Subcutaneous adipose tissue (tissue), 4 donors: Measurements from ENCODE around the gene PLEKHG4B. TPM values are rescaled to one million over a fixed set of nuclear protein-coding genes. Genes with fewer than 3 reads are reported as not detected.

ENCODE experiments used
- total RNA-seq, 4 donors: library from RNA; depleted of rRNA; stranded (reverse); fragments of >200 nt; gene quantifications; one replicate each; pipeline ENCODE4 v1.1.0, GENCODE V29; 2016
- TF ChIP-seq, protein P1 (sequence below): fragments of 450-650 bp; IDR thresholded peaks from one replicate; pipeline ENCODE4 v1.5.1; 2016; ENCODE audit warnings: low read depth, mild to moderate bottlenecking, control low read depth, antibody characterized with exemption, moderate library complexity

The PLEKHG4B gene
- total RNA-seq, 4 donors from 2014 or later = under 0.01 TPM; not detected in 3

DNA sequence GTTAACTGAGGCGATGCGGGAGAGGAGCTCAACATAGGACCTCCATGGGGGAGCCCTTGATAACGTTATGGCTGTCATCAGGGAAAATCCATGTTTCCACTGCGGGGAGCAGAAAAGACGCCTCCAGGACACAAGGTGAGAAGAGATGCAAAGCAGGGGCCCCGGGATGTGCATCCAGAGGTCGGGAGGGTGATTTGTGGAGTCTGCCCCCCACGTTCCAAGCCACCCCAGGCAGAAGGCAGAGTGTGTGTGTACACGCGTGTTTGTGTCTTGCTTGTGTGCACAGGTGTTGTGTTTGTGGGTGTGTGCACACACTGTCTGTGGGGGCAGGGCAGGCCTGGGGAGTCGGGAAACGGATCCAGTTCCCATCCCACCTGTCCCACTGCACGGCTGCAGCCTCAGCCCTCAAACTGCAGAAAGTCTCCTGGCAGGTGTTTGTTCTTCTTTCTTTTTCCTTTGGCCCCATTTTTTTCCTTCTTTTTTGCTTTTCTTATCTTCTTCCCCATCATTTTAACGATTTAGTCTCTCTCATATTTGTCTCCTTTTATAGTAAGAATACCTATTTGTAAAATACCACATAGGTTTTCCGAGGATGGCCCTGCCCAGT lies 17.4 kb upstream of the PLEKHG4B start:
- TF ChIP-seq, protein P1, sequence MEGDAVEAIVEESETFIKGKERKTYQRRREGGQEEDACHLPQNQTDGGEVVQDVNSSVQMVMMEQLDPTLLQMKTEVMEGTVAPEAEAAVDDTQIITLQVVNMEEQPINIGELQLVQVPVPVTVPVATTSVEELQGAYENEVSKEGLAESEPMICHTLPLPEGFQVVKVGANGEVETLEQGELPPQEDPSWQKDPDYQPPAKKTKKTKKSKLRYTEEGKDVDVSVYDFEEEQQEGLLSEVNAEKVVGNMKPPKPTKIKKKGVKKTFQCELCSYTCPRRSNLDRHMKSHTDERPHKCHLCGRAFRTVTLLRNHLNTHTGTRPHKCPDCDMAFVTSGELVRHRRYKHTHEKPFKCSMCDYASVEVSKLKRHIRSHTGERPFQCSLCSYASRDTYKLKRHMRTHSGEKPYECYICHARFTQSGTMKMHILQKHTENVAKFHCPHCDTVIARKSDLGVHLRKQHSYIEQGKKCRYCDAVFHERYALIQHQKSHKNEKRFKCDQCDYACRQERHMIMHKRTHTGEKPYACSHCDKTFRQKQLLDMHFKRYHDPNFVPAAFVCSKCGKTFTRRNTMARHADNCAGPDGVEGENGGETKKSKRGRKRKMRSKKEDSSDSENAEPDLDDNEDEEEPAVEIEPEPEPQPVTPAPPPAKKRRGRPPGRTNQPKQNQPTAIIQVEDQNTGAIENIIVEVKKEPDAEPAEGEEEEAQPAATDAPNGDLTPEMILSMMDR = no peak

DNA sequence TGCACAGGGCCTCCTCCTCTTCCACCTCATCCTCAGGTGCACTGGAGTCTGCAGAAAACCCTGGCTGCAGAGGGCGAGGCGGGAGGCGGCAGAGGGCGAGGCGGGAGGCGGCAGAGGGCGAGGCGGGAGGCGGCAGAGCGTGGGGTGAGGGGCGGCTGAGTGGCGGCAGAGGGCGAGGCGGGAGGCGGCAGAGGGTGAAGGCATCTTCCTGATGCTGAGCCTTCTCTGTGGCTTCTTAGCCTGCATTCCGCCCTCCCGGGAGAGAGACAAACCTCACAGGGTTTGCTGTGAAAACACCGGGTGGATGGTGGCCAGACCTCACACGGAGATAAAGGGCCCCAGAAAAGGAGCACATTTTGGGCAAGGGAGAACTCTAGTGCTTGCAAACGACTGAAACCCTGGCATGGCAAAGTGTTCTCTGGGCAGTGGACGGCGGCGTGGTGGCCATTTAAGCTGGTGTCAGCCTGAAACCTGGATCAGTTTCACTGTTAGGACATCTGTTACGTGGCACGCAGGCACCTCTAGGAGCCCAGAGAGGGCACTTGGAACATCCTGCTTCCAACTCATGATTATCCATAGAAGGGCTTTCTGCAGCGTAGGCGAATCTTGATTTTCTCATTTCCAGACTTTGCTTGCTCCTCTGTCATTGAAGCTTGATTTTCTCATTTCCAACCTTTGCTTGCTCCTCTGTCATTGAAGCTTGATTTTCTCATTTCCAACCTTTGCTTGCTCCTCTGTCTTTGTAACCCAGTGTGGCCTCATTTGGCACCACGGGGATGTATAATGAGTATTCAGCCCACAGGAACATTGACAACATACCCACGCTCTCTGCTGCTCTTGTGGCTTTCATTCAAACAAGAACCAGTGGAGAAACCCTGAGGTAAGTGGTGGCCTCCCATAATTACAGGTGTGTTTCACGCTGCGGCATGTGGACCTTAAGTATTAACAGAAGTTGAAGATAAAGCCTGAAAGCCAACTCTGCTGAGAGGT lies 16.3 kb upstream of the PLEKHG4B start:
- TF ChIP-seq, protein P1 = no peak

DNA sequence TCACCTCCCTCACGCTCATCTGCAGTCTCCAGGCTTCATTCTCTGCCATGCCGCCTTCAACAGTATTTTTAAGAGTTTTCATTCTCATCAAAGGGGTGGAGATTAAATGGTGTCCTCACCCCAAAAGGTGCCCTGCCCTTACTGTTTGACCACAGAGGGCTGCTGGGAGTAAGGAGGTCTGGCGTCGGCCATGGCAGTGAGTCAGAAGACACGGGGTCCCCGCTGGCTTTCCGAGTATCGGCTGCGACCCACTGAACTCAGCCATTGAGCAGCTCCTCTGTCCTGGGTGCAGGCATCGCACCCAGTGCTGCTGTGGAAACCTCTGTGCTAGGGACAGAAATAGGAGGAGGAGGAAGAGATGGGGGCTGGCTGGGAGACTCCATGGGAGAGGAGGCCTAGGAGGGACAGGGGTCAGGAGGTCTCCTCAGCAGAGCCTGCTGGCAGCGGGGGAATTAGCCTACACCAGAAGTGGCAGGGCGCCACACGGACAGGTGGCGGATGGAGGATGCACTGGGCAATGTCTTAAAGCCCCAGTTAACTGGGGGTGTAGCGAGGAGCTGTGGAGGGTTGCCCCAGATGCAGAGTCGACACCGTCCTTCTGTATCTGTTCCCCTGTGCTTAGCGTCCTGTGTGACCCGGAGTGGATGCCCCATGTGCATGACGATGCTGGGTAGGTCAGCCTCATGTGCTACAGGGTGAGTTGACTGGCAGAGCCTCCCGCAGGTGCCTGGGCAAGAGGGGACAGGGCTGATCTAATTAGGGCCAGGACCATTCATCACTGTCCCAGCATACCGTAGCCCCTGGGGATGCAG lies 15.4 kb upstream of the PLEKHG4B start:
- TF ChIP-seq, protein P1 = no peak

DNA sequence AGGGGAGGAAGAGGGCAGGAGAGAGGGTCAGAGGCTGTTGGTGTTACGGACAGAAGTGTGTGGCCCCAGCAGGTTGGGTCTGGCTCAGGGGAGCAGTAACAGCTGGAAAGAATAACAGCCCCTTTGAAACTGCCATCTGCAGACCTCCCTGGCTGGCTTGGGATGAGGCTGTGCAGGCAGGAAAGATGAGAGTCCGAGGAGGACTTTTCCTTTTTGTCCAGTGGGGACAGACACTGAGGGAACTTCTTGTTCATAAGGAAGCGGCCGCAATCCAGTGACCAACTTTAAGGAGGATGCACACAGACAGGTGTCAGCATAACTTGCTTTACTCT lies 14.8 kb upstream of the PLEKHG4B start:
- TF ChIP-seq, protein P1 = no peak

DNA sequence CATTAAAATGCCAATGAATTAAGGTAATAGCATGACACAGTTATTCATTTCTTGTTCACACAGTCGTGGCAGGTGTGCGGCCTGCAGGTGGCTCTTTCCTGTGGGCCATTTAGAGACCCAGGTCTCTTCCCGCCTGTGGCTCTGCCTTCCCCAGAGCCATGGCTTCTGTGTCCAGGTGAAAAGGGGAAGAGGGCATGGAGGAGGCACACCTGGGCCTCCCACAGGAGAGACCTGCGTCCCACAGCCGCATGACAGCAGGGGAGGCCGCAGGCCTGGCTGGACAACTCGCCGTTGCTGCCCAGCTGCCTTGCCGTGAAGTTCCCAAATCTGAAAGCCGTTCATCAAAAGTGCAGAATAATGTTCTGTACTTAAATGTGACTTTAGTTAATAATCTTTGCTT lies 14.4 kb upstream of the PLEKHG4B start:
- TF ChIP-seq, protein P1 = no peak

DNA sequence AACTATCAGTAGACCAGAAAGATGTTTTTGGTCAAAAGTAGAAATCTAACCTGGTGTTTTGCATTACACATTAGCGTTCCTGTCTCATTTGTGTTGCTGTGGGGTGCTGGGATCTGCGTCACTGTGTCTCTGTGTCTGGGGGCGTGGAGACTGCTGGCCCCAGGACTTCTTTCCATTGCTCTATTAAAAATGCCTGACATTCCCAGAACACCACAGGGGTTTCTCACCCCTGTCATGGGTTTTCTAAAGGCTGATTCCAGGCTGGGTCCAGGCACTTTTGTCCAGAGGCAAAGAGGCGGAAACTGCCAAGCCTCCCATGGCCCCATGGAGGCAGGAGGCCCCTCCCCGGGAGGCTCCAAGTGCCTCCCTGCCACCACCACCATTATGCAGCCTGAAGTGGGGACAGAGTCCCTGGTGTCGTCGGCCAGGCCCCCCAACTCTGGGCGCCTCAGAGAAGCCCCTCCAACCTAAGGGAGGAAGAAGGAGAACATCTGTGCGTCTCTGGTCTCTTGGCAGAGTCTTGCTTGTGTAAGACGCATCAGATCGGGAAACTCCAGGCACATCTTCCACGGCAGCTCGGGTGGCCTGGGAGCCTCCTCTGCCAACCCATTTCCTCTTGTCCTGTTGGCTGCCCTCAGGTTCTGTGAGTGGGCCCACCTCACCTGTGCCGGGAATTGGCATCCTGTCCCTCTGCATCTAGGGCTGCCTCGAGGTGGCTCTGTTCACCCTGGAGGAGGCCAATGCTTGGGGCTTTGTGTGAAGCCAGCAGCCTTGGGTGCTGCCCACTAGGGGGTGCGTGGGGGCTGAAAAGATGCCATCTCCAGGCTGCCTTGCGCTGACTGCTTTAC lies 13.8 kb upstream of the PLEKHG4B start:
- TF ChIP-seq, protein P1 = no peak
